H1 (cell line): ENCODE measurements around the gene ARHGAP22. TPM values are rescaled to one million over a fixed set of nuclear protein-coding genes. Genes with fewer than 3 reads are reported as not detected.
A peak's percentile ranks its signal among the peaks of the same experiment; 100 is the strongest.

Experiments
- CTCF ChIA-PET: fragments of 300-600 bp; sonication (Branson Sonifier 250); formaldehyde crosslinking; loops from one replicate; lab custom pipeline; 2021; ENCODE audit not compliant: partially characterized antibody; lab: Charles Lee
- POLR2A ChIA-PET: fragments of 300-600 bp; sonication (Branson Sonifier 250); formaldehyde crosslinking; loops from one replicate; lab custom pipeline; 2021; ENCODE audit warnings: inconsistent platforms; ENCODE audit not compliant: partially characterized antibody; lab: Charles Lee
- DNase-seq, 2 experiments: peaks; one replicate each; pipeline versions ENCODE4 v3.0.0 to v3.0.0-alpha.2; 2010 to 2022; ENCODE audit warnings: low spot score in 2 of 2, low read depth in 1 of 2, mixed read lengths in 1 of 2
- FAIRE-seq: peaks from 2 replicates; lab custom pipeline; 2011; peaks lifted over from hg19 to GRCh38; lab: Jason Lieb, UNC
- H2AFZ ChIP-seq: 2 replicates; pipeline ENCODE4 v1.8.1; 2012; ENCODE audit warnings: low read length, inconsistent platforms
- H2AK5ac ChIP-seq: 2 replicates; pipeline ENCODE4 v1.6.1; 2013; ENCODE audit warnings: low read depth, low read length
- H2BK120ac ChIP-seq: replicated peaks from 2 replicates; pipeline ENCODE3; 2013; ENCODE audit warnings: low read depth, low read length, inconsistent platforms
- H2BK12ac ChIP-seq: 2 replicates; pipeline ENCODE4 v1.6.1; 2013; ENCODE audit warnings: low read depth, low read length
- H2BK15ac ChIP-seq: 2 replicates; pipeline ENCODE4 v1.6.1; 2013; ENCODE audit warnings: low read length
- H2BK20ac ChIP-seq: 2 replicates; pipeline ENCODE4 v1.6.1; 2013; ENCODE audit warnings: low read length
- H2BK5ac ChIP-seq: 2 replicates; pipeline ENCODE4 v1.6.1; 2013; ENCODE audit warnings: low read depth, low read length
- H3K14ac ChIP-seq: 2 replicates; pipeline ENCODE4 v1.6.1; 2013; ENCODE audit warnings: inconsistent platforms; ENCODE audit not compliant: insufficient read length
- H3K18ac ChIP-seq: 2 replicates; pipeline ENCODE4 v1.6.1; 2013; ENCODE audit warnings: low read length; ENCODE audit errors: extremely low read depth
- H3K23ac ChIP-seq: 2 replicates; pipeline ENCODE4 v1.6.1; 2013; ENCODE audit warnings: inconsistent platforms; ENCODE audit not compliant: insufficient read length
- H3K23me2 ChIP-seq: 2 replicates; pipeline ENCODE4 v1.6.1; 2013; ENCODE audit warnings: low read depth, low read length
- H3K27ac ChIP-seq: 2 replicates; pipeline ENCODE4 v1.6.1; 2011; ENCODE audit warnings: low read depth, low read length, inconsistent platforms
- H3K27me3 ChIP-seq, 4 experiments: replicated peaks in 1 of 4; 1 replicate in 1 of 4; 2 replicates in 3 of 4; pipeline versions ENCODE4 v1.6.1 to v1.8.1; 2011 to 2013; ENCODE audit warnings: low read length in 3 of 4, mild to moderate bottlenecking in 3 of 4, inconsistent platforms in 2 of 4, mixed read lengths in 2 of 4, moderate library complexity in 1 of 4; ENCODE audit not compliant: control insufficient read depth in 3 of 4, insufficient read depth in 3 of 4; ENCODE audit errors: extremely low read depth in 1 of 4
- H3K36me3 ChIP-seq, 4 experiments: 2 replicates each; pipeline versions ENCODE4 v1.6.1 to v1.8.1; 2011 to 2013; ENCODE audit warnings: mild to moderate bottlenecking in 4 of 4, low read length in 3 of 4, moderate library complexity in 2 of 4, control low read depth in 1 of 4, inconsistent platforms in 1 of 4; ENCODE audit not compliant: insufficient read depth in 4 of 4, control insufficient read depth in 2 of 4
- H3K4ac ChIP-seq: replicated peaks from 2 replicates; pipeline ENCODE3; 2013; ENCODE audit warnings: low read length, low read depth, mixed read lengths, inconsistent platforms; ENCODE audit not compliant: insufficient read length
- H3K4me1 ChIP-seq, 4 experiments: replicated peaks in 1 of 4; 1 replicate in 1 of 4; 2 replicates in 3 of 4; pipeline versions ENCODE4 v1.6.1 to v1.8.1; 2011 to 2013; ENCODE audit warnings: low read length in 3 of 4, inconsistent platforms in 2 of 4, mixed read lengths in 1 of 4; ENCODE audit not compliant: insufficient read depth in 4 of 4, control insufficient read depth in 3 of 4
- H3K4me2 ChIP-seq, 2 experiments: 2 replicates each; pipeline versions ENCODE4 v1.6.1 to v1.8.1; 2011 to 2013; ENCODE audit warnings: low read depth in 2 of 2, low read length in 2 of 2, control low read depth in 1 of 2, inconsistent platforms in 1 of 2, mild to moderate bottlenecking in 1 of 2; ENCODE audit not compliant: insufficient read depth in 1 of 2
- H3K4me3 ChIP-seq, 4 experiments: fragments of 200-600, 300-600 bp in 1 of 4; sonication (generic), shearing (Covaris generic), sonication (Bioruptor Twin) in 1 of 4; 2 replicates each; pipeline versions ENCODE4 v1.5.1 to v1.8.1; 2011 to 2016; ENCODE audit warnings: low read length in 4 of 4, low read depth in 3 of 4, control low read depth in 2 of 4, inconsistent platforms in 2 of 4, mild to moderate bottlenecking in 2 of 4, mixed read lengths in 1 of 4, moderate library complexity in 1 of 4; ENCODE audit not compliant: insufficient read depth in 2 of 4; ENCODE audit errors: extremely low read depth in 1 of 4
- H3K56ac ChIP-seq: replicated peaks from 2 replicates; pipeline ENCODE3; 2013; ENCODE audit warnings: low read depth, mild to moderate bottlenecking, mixed read lengths, low read length, inconsistent platforms; ENCODE audit not compliant: insufficient read length
- H3K79me1 ChIP-seq: 2 replicates; pipeline ENCODE4 v1.6.1; 2013; ENCODE audit warnings: low read depth, low read length, control low read depth
- H3K79me2 ChIP-seq, 2 experiments: 2 replicates each; pipeline versions ENCODE4 v1.6.1 to v1.8.1; 2012 to 2013; ENCODE audit warnings: low read length in 2 of 2, mild to moderate bottlenecking in 2 of 2, inconsistent platforms in 1 of 2; ENCODE audit not compliant: insufficient read depth in 2 of 2, control insufficient read depth in 1 of 2
- H3K9ac ChIP-seq, 4 experiments: replicated peaks in 1 of 4; 1 replicate in 1 of 4; 2 replicates in 3 of 4; pipeline versions ENCODE4 v1.6.1 to v1.8.1; 2011 to 2013; ENCODE audit warnings: low read depth in 3 of 4, low read length in 3 of 4, control low read depth in 2 of 4, mild to moderate bottlenecking in 2 of 4, moderate library complexity in 2 of 4, inconsistent platforms in 1 of 4; ENCODE audit errors: extremely low read depth in 1 of 4
- H3K9me3 ChIP-seq, 2 experiments: 2 replicates each; pipeline versions ENCODE4 v1.6.1 to v1.8.1; 2012 to 2013; ENCODE audit warnings: mild to moderate bottlenecking in 2 of 2, moderate library complexity in 2 of 2, control low read depth in 1 of 2, inconsistent platforms in 1 of 2, low read depth in 1 of 2, low read length in 1 of 2, mixed read lengths in 1 of 2; ENCODE audit not compliant: insufficient read depth in 2 of 2
- H4K20me1 ChIP-seq, 2 experiments: replicated peaks in 1 of 2; 2 replicates each; pipeline versions ENCODE3 to v1.8.1; 2011 to 2013; ENCODE audit warnings: inconsistent platforms in 2 of 2, low read length in 2 of 2, mild to moderate bottlenecking in 1 of 2; ENCODE audit not compliant: insufficient read depth in 2 of 2, control insufficient read depth in 1 of 2
- H4K5ac ChIP-seq: 2 replicates; pipeline ENCODE4 v1.6.1; 2013; ENCODE audit warnings: low read length, low read depth, mixed read lengths, inconsistent platforms; ENCODE audit not compliant: insufficient read length
- H4K8ac ChIP-seq: 2 replicates; pipeline ENCODE4 v1.8.0; 2013; ENCODE audit warnings: mild to moderate bottlenecking, moderate library complexity, low read length, inconsistent platforms; ENCODE audit not compliant: insufficient read depth; ENCODE audit errors: extremely low read depth
- H4K91ac ChIP-seq: replicated peaks from 2 replicates; pipeline ENCODE3; 2013; ENCODE audit warnings: low read length, mixed read lengths, inconsistent platforms; ENCODE audit not compliant: insufficient read length
- CBX8 ChIP-seq: fragments of 300-800, 300-1000 bp; sonication (generic); IDR thresholded peaks from 2 replicates; pipeline ENCODE4 v1.7.1; 2016; ENCODE audit warnings: low read depth, low read length, borderline replicate concordance
- JUN ChIP-seq: IDR thresholded peaks from 2 replicates; pipeline ENCODE4 v1.6.1; 2011; ENCODE audit warnings: low read depth, mild to moderate bottlenecking, improper control_type of control experiment, low read length
- POLR2A ChIP-seq, 2 experiments: IDR thresholded peaks; 1 replicate in 1 of 2; 2 replicates in 1 of 2; pipeline ENCODE4 v1.6.1; 2011; ENCODE audit warnings: low read depth in 2 of 2, low read length in 2 of 2, mild to moderate bottlenecking in 2 of 2; ENCODE audit errors: control extremely low read depth in 1 of 2
- RAD21 ChIP-seq, 2 experiments: IDR thresholded peaks in 1 of 2; conservative IDR thresholded peaks in 1 of 2; 2 replicates each; pipeline ENCODE4 v1.6.1; 2011; ENCODE audit warnings: low read depth in 2 of 2, low read length in 2 of 2, improper control_type of control experiment in 1 of 2, inconsistent platforms in 1 of 2, mild to moderate bottlenecking in 1 of 2, moderate library complexity in 1 of 2
- RNF2 ChIP-seq: fragments of 200-900, 300-1000 bp; sonication (generic); IDR thresholded peaks from 2 replicates; pipeline ENCODE4 v1.7.1; 2016; ENCODE audit warnings: borderline replicate concordance, low read depth, mild to moderate bottlenecking, antibody characterized with exemption, low read length; ENCODE audit not compliant: poor library complexity, severe bottlenecking; ENCODE audit errors: missing control alignments
- TCF12 ChIP-seq: IDR thresholded peaks from 2 replicates; pipeline ENCODE4 v1.6.1; 2011; ENCODE audit warnings: low read depth, mild to moderate bottlenecking, low read length
- WGBS, 2 experiments: shearing (Covaris generic) in 1 of 2; methylation state at CpG; one replicate each; pipeline versions ENCODE4 v1.1.6 to v1.1.7; 2013 to 2015; ENCODE audit warnings: low lambda C conversion rate in 2 of 2, mixed read lengths in 2 of 2, inconsistent platforms in 1 of 2, low coverage in 1 of 2, missing lambda C conversion rate in 1 of 2; ENCODE audit not compliant: insufficient replicate concordance in 2 of 2, insufficient coverage in 1 of 2, insufficient read length in 1 of 2; ENCODE audit errors: extremely low coverage in 1 of 2, missing lambda C conversion rate in 1 of 2; 5-methylcytosine and 5-hydroxymethylcytosine counted together
- polyA plus RNA-seq, 7 experiments: library from polyadenylated mRNA; depleted of rRNA in 3 of 7; stranded (reverse) in 5 of 7; unstranded in 2 of 7; fragments of >200 nt in 5 of 7; fragments of 200-250 nt in 2 of 7; gene quantifications; 1 replicate in 5 of 7; 2 replicates in 1 of 7; 4 replicates in 1 of 7; pipeline versions ENCODE4 v1.2.1 to v1.2.3, GENCODE V29; 2011 to 2013; ENCODE audit warnings: missing spikeins in 2 of 7, mixed read lengths in 2 of 7
- total RNA-seq: library from RNA; stranded (reverse); fragmentation: NEBNext Ultra II Directional; extraction: Animal tissue kit (Norgen Biotek cat#: 25700); gene quantifications from 2 replicates; pipeline ENCODE4 v1.2.1, GENCODE V29; 2021

The ARHGAP22 gene
- total and polyA plus RNA-seq, 2 of the 8 experiments (the other 6 are each of a cell fraction or from before 2014, with no cell fraction given), result 3.6 to 11.2 TPM

- no peak overlapping the region for H3K14ac ChIP-seq
- 93% methylated on average over 11 of the region's 11 CpGs; no CpG with 5 or more reads in 1 of the 2 experiments for WGBS, 2 experiments
- H2AK5ac ChIP-seq, result no peak overlapping the region
- no peak overlapping the region for H4K5ac ChIP-seq
- no peak overlapping the region for H3K9ac ChIP-seq
- CTCF ChIA-PET, result interaction anchor here (0.7 to 6.2 kb wide), 6 partner anchors 12 to 105 kb away, joined by 3 to 44 read pairs (median 6); no protein-coding TSS in a partner anchor
- no peak overlapping the region for H3K27ac ChIP-seq
- H2AFZ ChIP-seq, result no peak overlapping the region
- H3K36me3 ChIP-seq, result no peaks in the 10 kb centered on the region
- no peak overlapping the region for H2BK15ac ChIP-seq
- no peak overlapping the region for H3K56ac ChIP-seq
- no peaks in the 10 kb centered on the region for H3K27me3 ChIP-seq
- H3K79me2 ChIP-seq, result no peaks in the 10 kb centered on the region
- TF ChIP-seq RNF2 (no peak), POLR2A (IDR thresholded peaks at IDR 0.05; ENCODE audit: control extremely low read depth in 1 of 2, low read depth in 2 of 2, low read length in 2 of 2) (no peak), CBX8 (no peak), JUN (no peak), TCF12 (no peak), RAD21 (IDR thresholded peaks at IDR 0.05 in 1 of 2, conservative IDR thresholded peaks at IDR 0.05 in 1 of 2; ENCODE audit: low read depth in 2 of 2, low read length in 2 of 2) (no peak)
- POLR2A ChIA-PET, result no interaction called here
- no peaks in the 10 kb centered on the region for H3K4me1 ChIP-seq
- H2BK20ac ChIP-seq, result no peak overlapping the region
- no peak overlapping the region for H3K4me3 ChIP-seq
- H3K9me3 ChIP-seq, result no peaks in the 10 kb centered on the region
- no peak overlapping the region for H3K18ac ChIP-seq
- DNase-seq (no peak), FAIRE-seq (no peak)
- no peak overlapping the region for H2BK12ac ChIP-seq
- H2BK120ac ChIP-seq, result no peak overlapping the region
- no peak overlapping the region for H3K4ac ChIP-seq
- no peaks in the 10 kb centered on the region for H3K79me1 ChIP-seq
- no peak overlapping the region for H4K91ac ChIP-seq
- peaks cover 4% of the 10 kb centered on the region; the same call in 1 of the 2 replicates for H3K23me2 ChIP-seq
- H3K4me2 ChIP-seq, result no peak overlapping the region
- no peaks in the 10 kb centered on the region for H4K20me1 ChIP-seq
- H3K23ac ChIP-seq, result no peak overlapping the region
- peak overlapping the region; percentile 22; the same call in 1 of the 2 replicates for H4K8ac ChIP-seq
- no peak overlapping the region for H2BK5ac ChIP-seq
Measured at GRCh38 chr10:48626986-48627731, 22.3 kb upstream of the ARHGAP22 start.
